NCI-H2196 treated with DMSO at 0.1 percent for 48 hours (cell line): ENCODE results near the gene OCA2.
A peak's percentile ranks its signal among the peaks of the same experiment; 100 is the strongest.
"Not testable (repeated sequence)": the region's sequence is repeated elsewhere in the genome, so short reads cannot be mapped to it uniquely, and the experiment has no call there.

ENCODE experiments used
- DNase-seq: peaks from one replicate; lab custom pipeline; 2025; ENCODE audit not compliant: unreplicated experiment; lab: John Stamatoyannopoulos, UW

OCA2 gene

GRCh38 chr15:28024889-28025250 lies 74.2 kb downstream of the OCA2 start:
- no peak for DNase-seq

- DNase-seq, result no peak
Measured at GRCh38 chr15:28023933-28024888, 74.9 kb downstream of the OCA2 start.

GRCh38 chr15:28023422-28023821 lies 75.7 kb downstream of the OCA2 start:
- DNase-seq, result no peak

GRCh38 chr15:28022961-28023360 lies 76.2 kb downstream of the OCA2 start:
- no peak for DNase-seq

- no peak for DNase-seq
Measured at GRCh38 chr15:28022181-28022580, 76.9 kb downstream of the OCA2 start.

- DNase-seq, result peak; percentile 73
Measured at GRCh38 chr15:28021281-28022039, 77.7 kb downstream of the OCA2 start.

- no peak for DNase-seq
Measured at GRCh38 chr15:28020644-28021043, 78.5 kb downstream of the OCA2 start.

GRCh38 chr15:28019594-28020309 lies 79.4 kb downstream of the OCA2 start:
- no peak for DNase-seq

GRCh38 chr15:28018291-28019044 lies 80.6 kb downstream of the OCA2 start:
- DNase-seq, result no peak

- no peak for DNase-seq
Measured at GRCh38 chr15:28017423-28017924, 81.6 kb downstream of the OCA2 start.

- DNase-seq, result no peak
Measured at GRCh38 chr15:28015855-28016254, 83.3 kb downstream of the OCA2 start.

GRCh38 chr15:28014623-28015200 lies 84.4 kb downstream of the OCA2 start:
- no peak for DNase-seq

- no peak for DNase-seq
Measured at GRCh38 chr15:28013976-28014375, 85.1 kb downstream of the OCA2 start.

GRCh38 chr15:28013480-28013879 lies 85.6 kb downstream of the OCA2 start:
- DNase-seq, result no peak

- no peak for DNase-seq
Measured at GRCh38 chr15:28012231-28012630, 86.9 kb downstream of the OCA2 start.

GRCh38 chr15:28008175-28008574 lies 90.9 kb downstream of the OCA2 start:
- DNase-seq, result not testable (repeated sequence)

GRCh38 chr15:28006116-28006905 lies 92.8 kb downstream of the OCA2 start:
- DNase-seq, result no peak

- DNase-seq, result no peak
Measured at GRCh38 chr15:28005004-28005527, 94.0 kb downstream of the OCA2 start.
